ENCODE measurements around the gene SLA2.

GRCh38 chr20:36591854-36592641, 53.9 kb downstream of the SLA2 start:
- no peak for TF ChIP-seq EZH2 (IDR thresholded peaks at IDR 0.05; ENCODE audit: insufficient read depth, poor library complexity, severe bottlenecking)
- no peak for TF ChIP-seq EZH2phosphoT487 (IDR thresholded peaks at IDR 0.05; ENCODE audit: insufficient read depth, low read depth)

Data from GM23248 (cell line).